Right atrium auricular region (tissue), 2 donors: ENCODE measurements around the gene LITAFD. TPM values are rescaled to one million over a fixed set of nuclear protein-coding genes. Genes with fewer than 3 reads are reported as not detected.
A peak's percentile ranks its signal among the peaks of the same experiment; 100 is the strongest.
"Not testable (repeated sequence)": the region's sequence is repeated elsewhere in the genome, so short reads cannot be mapped to it uniquely, and the experiment has no call there.

Experiments
- DNase-seq: peaks from one replicate; pipeline ENCODE4 v3.0.0-alpha.2; 2019; ENCODE audit warnings: low spot score
- H3K27ac ChIP-seq, 2 donors: fragments of 200-600 bp; sonication (generic); 1 replicate in 1 of 2; 2 replicates in 1 of 2; pipeline ENCODE4 v1.5.1; 2016 to 2019
- H3K27me3 ChIP-seq, 2 donors: fragments of 200-600 bp; sonication (generic); one replicate each; pipeline versions ENCODE4 v1.5.1 to v1.6.0; 2017 to 2019
- H3K36me3 ChIP-seq: fragments of 200-600 bp; sonication (generic); one replicate; pipeline ENCODE4 v1.5.1; 2016
- H3K4me1 ChIP-seq, 2 donors: fragments of 200-600 bp; sonication (generic); one replicate each; pipeline versions ENCODE4 v1.5.1 to v1.6.0; 2017 to 2019
- H3K4me3 ChIP-seq, 2 donors: fragments of 200-600 bp; sonication (generic); 1 replicate in 1 of 2; 2 replicates in 1 of 2; pipeline ENCODE4 v1.5.1; 2017 to 2019; ENCODE audit warnings: mild to moderate bottlenecking in 1 of 2, moderate library complexity in 1 of 2
- H3K9me3 ChIP-seq, 2 donors: fragments of 200-600 bp; sonication (generic); one replicate each; pipeline ENCODE4 v1.5.1; 2019
- CTCF ChIP-seq, 2 donors: fragments of 200-600 bp; sonication (generic); IDR thresholded peaks; one replicate each; pipeline ENCODE4 v1.5.1; 2019; ENCODE audit warnings: antibody characterized with exemption in 2 of 2
- total RNA-seq, 2 donors: library from RNA; depleted of rRNA; stranded (reverse); fragments of >200 nt; gene quantifications; one replicate each; pipeline ENCODE4 v1.1.0, GENCODE V29; 2016

LITAFD gene
- total RNA-seq = not detected

DNA sequence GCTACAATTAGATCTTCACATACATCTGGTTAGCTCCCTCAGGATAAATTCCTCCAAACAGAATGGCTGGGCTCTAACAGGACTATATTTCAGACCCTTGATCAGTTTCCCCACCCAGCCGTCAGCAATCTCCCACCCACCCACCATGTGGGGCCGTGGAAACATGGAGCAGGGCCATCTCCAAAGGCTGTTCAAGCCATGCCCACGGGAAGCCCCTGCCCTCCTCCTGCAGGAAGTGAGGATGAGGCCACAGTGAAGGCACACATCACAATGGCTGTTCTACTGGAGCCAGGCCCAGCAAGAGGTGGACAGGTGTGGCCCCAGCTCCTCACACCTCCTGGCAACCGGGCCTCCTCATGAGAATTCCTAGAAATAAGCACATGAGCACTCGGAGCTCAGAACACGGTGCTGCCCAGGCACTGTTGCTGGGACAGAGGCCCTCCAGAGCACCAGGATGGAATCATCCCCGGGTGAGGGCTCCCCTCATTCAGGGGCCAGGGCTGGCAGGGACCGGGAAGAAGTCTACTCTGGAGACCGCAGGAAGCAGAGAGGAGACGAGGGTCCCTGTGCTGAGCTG lies at the start of gene LITAFD:
Gene LITAFD (plus strand): TSS at position 311 of the 577 bp plus-strand sequence. CDS start 2,005 bp downstream, outside the sequence.
- H3K36me3 ChIP-seq = no peaks in the 10 kb centered on the region
- H3K27ac ChIP-seq = no peak within 1 kb of the TSS
- H3K27me3 ChIP-seq = no peaks in the 10 kb centered on the region
- peaks cover 0 to 18% of the 10 kb centered on the region in 2 donors for H3K4me1 ChIP-seq
- no peak for TF ChIP-seq CTCF (IDR thresholded peaks at IDR 0.05)
- no peak within 1 kb of the TSS for H3K4me3 ChIP-seq
- no peak for DNase-seq
- no peaks in the 10 kb centered on the region for H3K9me3 ChIP-seq

DNA sequence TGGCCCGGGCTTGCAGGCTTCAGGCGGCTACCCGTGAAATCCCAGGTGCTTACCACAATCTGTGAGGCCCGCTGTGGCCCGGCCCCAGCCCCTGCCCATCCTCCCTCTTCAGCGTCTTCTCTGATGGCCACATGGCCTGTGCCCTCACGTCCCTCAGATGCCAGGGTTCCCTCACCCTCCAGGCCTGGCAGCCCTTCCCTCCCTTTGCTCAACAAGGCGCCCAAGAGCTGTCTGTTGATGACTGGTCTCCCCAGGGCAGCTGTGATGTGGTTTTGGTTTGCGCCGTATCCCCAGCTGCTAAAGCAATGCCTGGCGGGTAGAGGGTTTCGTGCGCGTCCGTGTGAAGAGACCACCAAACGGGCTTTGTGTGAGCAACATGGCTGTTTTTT lies 49.4 kb upstream of the LITAFD start:
- Histone ChIP-seq H3K4me3 (no peak overlapping the region), H3K4me1 (no peaks in the 10 kb centered on the region), H3K27ac (no peak overlapping the region), H3K27me3 (no peaks in the 10 kb centered on the region), H3K36me3 (peaks cover 31% of the 10 kb centered on the region), H3K9me3 (no peaks in the 10 kb centered on the region)
- TF ChIP-seq CTCF (IDR thresholded peaks at IDR 0.05) = no peak
- DNase-seq = no peak

DNA sequence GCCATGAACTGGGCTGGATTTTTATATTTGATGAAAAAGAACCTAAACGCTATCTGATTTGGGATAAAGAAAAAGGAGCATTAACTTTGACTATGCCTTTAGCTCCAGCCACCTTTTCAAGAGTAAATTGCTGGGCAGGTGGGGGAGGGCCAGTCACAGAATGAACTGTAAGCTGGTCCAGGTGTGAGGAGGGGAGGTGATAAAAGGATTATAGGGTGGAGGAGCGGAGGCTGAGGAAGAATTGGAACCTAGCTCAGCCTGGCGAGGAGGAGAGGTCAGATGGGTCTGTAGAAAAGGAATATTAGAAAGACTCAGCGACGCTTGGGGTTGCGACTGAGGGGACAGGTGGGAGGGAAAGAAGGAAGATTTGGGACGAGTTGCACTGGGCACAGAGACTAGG lies 45.4 kb upstream of the LITAFD start:
- DNase-seq, H3K27ac ChIP-seq, H3K4me3 ChIP-seq, H3K27me3 ChIP-seq, H3K36me3 ChIP-seq, H3K4me1 ChIP-seq, H3K9me3 ChIP-seq: not testable (repeated sequence)

DNA sequence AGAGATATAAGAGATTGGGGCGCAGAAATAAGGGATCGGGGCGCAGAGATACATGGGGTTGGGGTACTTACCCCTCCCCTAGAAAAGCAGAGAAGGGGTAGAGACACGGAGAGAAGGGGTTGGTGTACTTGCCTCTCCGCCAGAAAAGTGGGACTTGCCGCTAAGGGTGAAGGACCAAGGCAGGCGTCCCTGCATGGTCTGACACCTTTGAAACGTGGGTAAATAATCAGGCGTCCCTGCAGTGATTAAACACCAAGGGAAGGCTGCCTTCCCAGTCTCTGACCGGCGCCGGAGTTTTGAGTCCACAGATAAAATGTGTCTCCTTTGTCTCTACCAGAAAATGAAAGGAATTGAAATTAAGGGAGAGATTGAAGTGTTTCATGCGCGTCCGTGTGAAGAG lies 44.6 kb upstream of the LITAFD start:
- H3K4me3 ChIP-seq, H3K4me1 ChIP-seq, H3K27ac ChIP-seq, DNase-seq, H3K36me3 ChIP-seq, H3K27me3 ChIP-seq, H3K9me3 ChIP-seq: not testable (repeated sequence)

GRCh38 chr16:8842016-8842415 lies 40.1 kb upstream of the LITAFD start:
- H3K27ac ChIP-seq = peak overlapping the region in 1 of 2 donors; percentile 10
- not testable (repeated sequence) for H3K4me1 ChIP-seq, H3K27me3 ChIP-seq, H3K36me3 ChIP-seq, H3K9me3 ChIP-seq, DNase-seq
- H3K4me3 ChIP-seq = peak overlapping the region in 1 of 2 donors; percentile 22

DNA sequence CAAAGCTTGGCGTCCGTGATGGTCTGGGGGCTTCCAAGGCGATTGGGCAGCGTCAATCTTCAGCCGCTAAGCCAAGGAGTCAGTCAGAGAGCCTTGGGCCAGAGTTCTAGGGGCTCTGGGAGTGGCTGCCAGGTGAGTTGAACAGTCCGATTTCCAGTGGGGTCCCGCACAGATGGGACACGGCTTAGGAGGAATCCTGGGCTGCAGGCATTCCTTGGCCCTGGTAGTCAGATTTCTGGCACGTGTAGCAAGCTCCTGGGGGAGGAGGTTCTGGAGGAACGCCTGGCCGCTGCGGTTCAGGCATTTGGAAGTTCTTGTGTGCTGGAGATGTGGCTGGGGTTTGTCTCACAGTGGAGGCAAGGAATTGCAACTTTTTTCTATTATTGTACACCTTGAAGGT lies 38.9 kb upstream of the LITAFD start:
- H3K27ac ChIP-seq, H3K4me1 ChIP-seq, H3K9me3 ChIP-seq, DNase-seq, H3K27me3 ChIP-seq, H3K36me3 ChIP-seq, H3K4me3 ChIP-seq: not testable (repeated sequence)

DNA sequence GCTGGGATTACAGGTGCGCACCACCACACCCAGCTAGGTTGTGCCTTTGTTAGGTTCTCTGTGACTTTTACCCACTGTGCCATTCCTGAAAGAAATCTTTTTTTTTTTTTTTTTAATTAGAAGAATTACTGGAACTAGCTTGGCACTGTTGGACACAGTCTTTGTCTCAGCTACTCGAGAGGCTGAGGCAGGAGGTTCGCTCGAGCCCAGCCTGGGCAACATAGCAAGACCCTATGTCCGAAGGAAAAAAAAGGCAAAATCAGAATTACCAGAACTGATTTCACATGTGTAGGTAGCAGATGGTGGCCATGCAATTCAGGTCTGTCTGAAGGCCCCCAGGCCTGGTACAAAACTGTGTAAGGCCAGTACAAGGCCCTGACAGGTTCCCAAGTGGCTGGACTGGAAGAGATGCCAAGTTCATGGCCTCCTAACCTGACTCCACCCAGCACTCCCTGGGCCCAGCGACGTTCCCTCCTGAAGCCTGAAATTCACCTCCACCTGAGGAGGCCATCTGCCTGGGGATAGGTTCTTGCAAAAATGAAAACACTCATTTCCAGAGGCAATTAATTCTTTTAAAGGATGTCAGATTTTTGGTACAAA lies 36.4 kb upstream of the LITAFD start:
- no peaks in the 10 kb centered on the region for H3K27me3 ChIP-seq
- peaks cover 0 to 12% of the 10 kb centered on the region in 2 donors for H3K4me1 ChIP-seq
- H3K9me3 ChIP-seq = no peaks in the 10 kb centered on the region
- DNase-seq = no peak
- no peak overlapping the region for H3K4me3 ChIP-seq
- H3K27ac ChIP-seq = no peak overlapping the region
- no peak for TF ChIP-seq CTCF (IDR thresholded peaks at IDR 0.05)
- H3K36me3 ChIP-seq = peaks cover 30% of the 10 kb centered on the region

GRCh38 chr16:8846401-8846932 lies 35.7 kb upstream of the LITAFD start:
- no peak for TF ChIP-seq CTCF (IDR thresholded peaks at IDR 0.05)
- no peak for DNase-seq
- no peak overlapping the region for H3K4me3 ChIP-seq
- no peaks in the 10 kb centered on the region for H3K9me3 ChIP-seq
- no peaks in the 10 kb centered on the region for H3K27me3 ChIP-seq
- peaks cover 35% of the 10 kb centered on the region for H3K36me3 ChIP-seq
- no peak overlapping the region for H3K27ac ChIP-seq
- peaks cover 0 to 12% of the 10 kb centered on the region in 2 donors for H3K4me1 ChIP-seq
